Testis (tissue), 2 donors: ENCODE results near the gene RPTN.

ENCODE experiments used
- CTCF ChIP-seq, 3 experiments: fragments of 450-650 bp in 2 of 3; fragments of 200-600 bp in 1 of 3; sonication (generic) in 1 of 3; IDR thresholded peaks; one replicate each; pipeline ENCODE4 v1.5.1; 2016 to 2019; ENCODE audit warnings: antibody characterized with exemption in 3 of 3, mild to moderate bottlenecking in 2 of 3, moderate library complexity in 1 of 3
- POLR2A ChIP-seq: fragments of 450-650 bp; IDR thresholded peaks from one replicate; pipeline ENCODE4 v1.6.1; 2017; ENCODE audit warnings: antibody characterized with exemption, mild to moderate bottlenecking, moderate library complexity

GRCh38 chr1:152110365-152110859 is 48.6 kb downstream of the RPTN start:
- TF ChIP-seq POLR2A: no peak
- TF ChIP-seq CTCF (IDR thresholded peaks at IDR 0.05): no peak
